AG04450 (cell line): ENCODE measurements around the gene SENP1. TPM values are rescaled to one million over a fixed set of nuclear protein-coding genes. Genes with fewer than 3 reads are reported as not detected.

ENCODE experiments used
- CTCF ChIA-PET: fragments of 300-600, 350-600 bp; formaldehyde crosslinking; extraction: SDS; loops from one replicate; lab custom pipeline; 2022; ENCODE audit warnings: antibody characterized with exemption, inconsistent platforms; lab: Charles Lee
- POLR2A ChIA-PET: fragments of 350-600 bp; formaldehyde crosslinking; extraction: SDS; loops from one replicate; lab custom pipeline; 2021; ENCODE audit warnings: antibody characterized with exemption, inconsistent platforms; lab: Yijun Ruan, JAX
- DNase-seq: peaks from one replicate; pipeline ENCODE4 v3.0.0-alpha.2; 2011; ENCODE audit warnings: low read depth, low spot score
- H3K27ac ChIP-seq: one replicate; pipeline ENCODE4 v1.5.1; 2012; ENCODE audit warnings: low read depth, low read length, control low read depth
- H3K27me3 ChIP-seq: one replicate; pipeline ENCODE4 v1.6.0; 2012; ENCODE audit warnings: low read length; ENCODE audit not compliant: control insufficient read depth, insufficient read depth
- H3K4me3 ChIP-seq: 2 replicates; pipeline ENCODE4 v1.5.1; 2011; ENCODE audit warnings: mild to moderate bottlenecking, low read depth, low read length, control low read depth
- H3K9me3 ChIP-seq: 2 replicates; pipeline ENCODE4 v1.5.1; 2012; ENCODE audit warnings: low read length; ENCODE audit not compliant: control insufficient read depth, insufficient read depth
- polyA plus RNA-seq: library from polyadenylated mRNA; depleted of rRNA; stranded (reverse); fragments of >200 nt; gene quantifications from 2 replicates; pipeline ENCODE4 v1.2.3, GENCODE V29; 2011
- TF ChIP-seq, protein P1 (sequence below): IDR thresholded peaks from 2 replicates; pipeline ENCODE4 v1.5.1; 2011; ENCODE audit warnings: low read depth, low read length, control low read depth, inconsistent platforms

The SENP1 gene
- polyA plus RNA-seq, 1 experiment, result 26.4 TPM

DNA sequence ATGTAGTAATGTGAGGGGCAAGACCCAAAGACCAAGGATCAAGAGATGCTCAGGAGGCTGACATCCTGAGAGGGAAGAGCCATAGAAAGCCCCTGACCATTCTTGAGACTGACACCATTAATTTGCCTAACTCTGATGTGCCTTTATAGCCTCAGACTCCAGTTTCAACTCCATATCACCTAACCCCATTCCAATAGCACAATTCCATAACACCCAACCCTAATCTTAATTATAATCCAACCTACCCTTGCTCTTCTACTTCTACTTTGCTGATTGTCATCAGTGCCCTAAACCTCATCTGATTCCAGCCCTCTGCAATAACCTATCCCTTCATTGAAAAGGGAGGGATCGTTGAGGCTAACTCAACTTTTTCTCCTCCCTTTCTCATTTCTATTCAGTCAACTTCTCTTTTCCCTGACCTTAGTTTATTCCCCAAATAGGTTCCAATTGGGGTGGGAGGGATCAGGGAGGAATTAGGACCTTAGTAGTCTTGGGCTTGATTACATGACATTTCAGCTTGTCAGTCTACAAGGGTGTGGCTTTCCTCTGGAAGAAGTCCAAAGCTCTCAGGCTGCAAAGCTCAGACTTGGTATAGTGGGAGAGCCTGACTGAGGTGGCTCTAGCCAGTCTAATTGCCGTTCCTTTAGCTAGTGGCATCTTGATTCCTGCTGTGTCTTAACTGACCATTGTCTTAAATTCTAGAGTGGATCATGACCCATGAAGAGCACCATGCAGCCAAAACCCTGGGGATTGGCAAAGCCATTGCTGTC, 16.4 kb upstream of the SENP1 start:
- ChIA-PET CTCF (no interaction called here), POLR2A (no interaction called here)
- DNase-seq, result no peak
- Histone ChIP-seq H3K9me3 (no peaks in the 10 kb centered on the region), H3K27ac (no peak overlapping the region), H3K4me3 (no peak overlapping the region), H3K27me3 (no peaks in the 10 kb centered on the region)
- TF ChIP-seq, protein P1, sequence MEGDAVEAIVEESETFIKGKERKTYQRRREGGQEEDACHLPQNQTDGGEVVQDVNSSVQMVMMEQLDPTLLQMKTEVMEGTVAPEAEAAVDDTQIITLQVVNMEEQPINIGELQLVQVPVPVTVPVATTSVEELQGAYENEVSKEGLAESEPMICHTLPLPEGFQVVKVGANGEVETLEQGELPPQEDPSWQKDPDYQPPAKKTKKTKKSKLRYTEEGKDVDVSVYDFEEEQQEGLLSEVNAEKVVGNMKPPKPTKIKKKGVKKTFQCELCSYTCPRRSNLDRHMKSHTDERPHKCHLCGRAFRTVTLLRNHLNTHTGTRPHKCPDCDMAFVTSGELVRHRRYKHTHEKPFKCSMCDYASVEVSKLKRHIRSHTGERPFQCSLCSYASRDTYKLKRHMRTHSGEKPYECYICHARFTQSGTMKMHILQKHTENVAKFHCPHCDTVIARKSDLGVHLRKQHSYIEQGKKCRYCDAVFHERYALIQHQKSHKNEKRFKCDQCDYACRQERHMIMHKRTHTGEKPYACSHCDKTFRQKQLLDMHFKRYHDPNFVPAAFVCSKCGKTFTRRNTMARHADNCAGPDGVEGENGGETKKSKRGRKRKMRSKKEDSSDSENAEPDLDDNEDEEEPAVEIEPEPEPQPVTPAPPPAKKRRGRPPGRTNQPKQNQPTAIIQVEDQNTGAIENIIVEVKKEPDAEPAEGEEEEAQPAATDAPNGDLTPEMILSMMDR, result no peak

DNA sequence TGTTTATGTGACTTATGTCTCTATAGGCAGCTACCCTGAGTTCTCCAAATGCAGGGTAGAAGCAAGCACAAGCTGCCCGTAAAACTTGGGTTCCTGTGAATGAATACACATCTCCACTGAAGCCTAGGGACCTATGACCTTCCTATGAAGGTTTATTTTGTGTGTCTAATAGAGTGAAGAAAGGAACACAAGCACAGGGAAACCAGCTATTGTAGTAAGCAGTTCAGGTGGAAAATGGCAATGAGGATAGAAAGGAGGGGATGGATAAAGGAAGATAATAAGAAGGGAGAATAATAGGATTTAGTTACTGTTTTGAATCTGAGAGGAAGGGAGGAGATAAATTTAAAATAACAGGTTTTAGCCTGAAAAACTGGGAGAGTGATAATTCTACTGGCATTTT, 15.6 kb upstream of the SENP1 start:
- Histone ChIP-seq H3K4me3 (no peak overlapping the region), H3K27me3 (no peaks in the 10 kb centered on the region), H3K9me3 (no peaks in the 10 kb centered on the region), H3K27ac (no peak overlapping the region)
- POLR2A ChIA-PET, result no interaction called here
- DNase-seq, result no peak
- TF ChIP-seq, protein P1, result no peak
- CTCF ChIA-PET, result no interaction called here

DNA sequence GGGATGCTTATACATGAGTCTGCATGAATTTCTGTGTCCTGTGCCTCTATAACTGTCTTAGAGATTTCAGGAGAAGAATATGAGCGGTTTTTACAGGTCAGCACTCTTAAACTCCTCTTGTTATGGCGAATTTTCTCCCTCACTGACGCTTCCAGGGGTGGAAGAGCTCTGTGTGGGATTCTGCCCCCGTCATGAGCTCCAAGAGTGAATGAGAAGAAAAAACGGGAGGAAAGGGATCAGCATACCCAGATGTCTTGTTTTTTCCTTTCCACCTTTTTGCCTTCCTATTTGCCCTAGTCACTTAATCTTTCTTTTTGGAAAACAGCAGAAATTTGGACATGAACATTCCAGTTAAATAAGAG, 13.9 kb upstream of the SENP1 start:
- DNase-seq, result no peak
- TF ChIP-seq, protein P1, result no peak
- Histone ChIP-seq H3K27ac (peak overlapping the region; percentile 63), H3K9me3 (no peaks in the 10 kb centered on the region), H3K4me3 (peak overlapping the region; percentile 97), H3K27me3 (peaks cover 6% of the 10 kb centered on the region)
- ChIA-PET CTCF (interaction anchor here (1.3 to 1.8 kb wide), 3 partner anchors 12 to 69 kb away, joined by 3 to 7 read pairs (median 4); partner anchors contain the start of gene ASB8), POLR2A (interaction anchor here (1.8 kb wide), 1 partner anchor 14 kb away, joined by 14 read pairs; the partner anchor contains the start of gene SENP1)

DNA sequence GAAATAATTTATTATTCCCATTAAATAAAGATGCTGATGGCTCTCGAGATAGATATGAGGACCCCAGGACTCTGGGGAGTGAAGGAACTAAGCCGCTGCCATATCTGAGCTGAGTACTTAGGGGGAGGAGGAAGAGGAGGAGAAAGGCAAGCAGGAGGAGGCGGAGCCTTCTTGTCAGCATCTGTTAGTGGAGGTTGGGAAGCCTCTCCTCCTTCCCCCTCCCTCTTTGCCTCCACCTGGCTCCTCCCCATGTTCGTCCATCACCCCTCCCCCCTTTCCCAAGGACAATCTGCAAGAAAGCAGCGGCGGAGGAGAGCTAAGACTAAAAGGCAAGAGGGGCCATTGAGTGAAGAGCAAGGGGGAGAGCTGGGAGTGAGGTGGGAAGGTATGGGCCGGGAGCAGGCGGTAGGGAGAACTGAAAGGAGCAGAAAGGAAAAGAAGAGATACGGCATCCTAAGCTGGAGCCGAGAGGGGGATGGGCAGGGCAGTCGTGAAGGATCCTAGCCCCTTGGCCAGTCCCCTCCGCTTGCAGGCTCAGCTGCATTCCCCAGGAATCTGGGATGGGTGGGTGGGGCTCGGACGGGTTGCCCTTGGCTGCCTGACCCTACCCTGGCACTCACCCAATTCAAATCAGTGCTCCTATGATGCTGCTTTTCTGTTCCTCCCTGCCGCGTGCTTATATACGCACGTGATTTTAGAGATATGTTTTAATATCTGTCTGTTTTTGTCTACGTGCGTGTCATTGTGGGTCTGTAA, 13.4 kb upstream of the SENP1 start, which contains the start of gene PFKM:
TSS of gene PFKM (plus strand) at position 287 of the 756 bp plus-strand sequence. CDS start 3,411 bp downstream, outside the sequence.
- Histone ChIP-seq H3K9me3 (no peaks in the 10 kb centered on the region), H3K27me3 (peaks cover 8% of the 10 kb centered on the region), H3K4me3 (peak within 1 kb of the TSS; percentile 97), H3K27ac (peak within 1 kb of the TSS; percentile 63)
- ChIA-PET CTCF (interaction anchor here (1.3 to 1.8 kb wide), 3 partner anchors 11 to 70 kb away, joined by 3 to 7 read pairs (median 4); partner anchors contain the start of gene ASB8), POLR2A (interaction anchor here (0.7 to 1.8 kb wide), 3 partner anchors 14 to 51 kb away, joined by 3 to 14 read pairs (median 3); partner anchors contain the start of gene SENP1)
- peak; percentile 66 for DNase-seq
- TF ChIP-seq, protein P1, result no peak
